Measurements from ENCODE around the gene CR1.
"Not testable (repeated sequence)": the region's sequence is repeated elsewhere in the genome, so short reads cannot be mapped to it uniquely, and the experiment has no call there.

Gene CR1

DNA sequence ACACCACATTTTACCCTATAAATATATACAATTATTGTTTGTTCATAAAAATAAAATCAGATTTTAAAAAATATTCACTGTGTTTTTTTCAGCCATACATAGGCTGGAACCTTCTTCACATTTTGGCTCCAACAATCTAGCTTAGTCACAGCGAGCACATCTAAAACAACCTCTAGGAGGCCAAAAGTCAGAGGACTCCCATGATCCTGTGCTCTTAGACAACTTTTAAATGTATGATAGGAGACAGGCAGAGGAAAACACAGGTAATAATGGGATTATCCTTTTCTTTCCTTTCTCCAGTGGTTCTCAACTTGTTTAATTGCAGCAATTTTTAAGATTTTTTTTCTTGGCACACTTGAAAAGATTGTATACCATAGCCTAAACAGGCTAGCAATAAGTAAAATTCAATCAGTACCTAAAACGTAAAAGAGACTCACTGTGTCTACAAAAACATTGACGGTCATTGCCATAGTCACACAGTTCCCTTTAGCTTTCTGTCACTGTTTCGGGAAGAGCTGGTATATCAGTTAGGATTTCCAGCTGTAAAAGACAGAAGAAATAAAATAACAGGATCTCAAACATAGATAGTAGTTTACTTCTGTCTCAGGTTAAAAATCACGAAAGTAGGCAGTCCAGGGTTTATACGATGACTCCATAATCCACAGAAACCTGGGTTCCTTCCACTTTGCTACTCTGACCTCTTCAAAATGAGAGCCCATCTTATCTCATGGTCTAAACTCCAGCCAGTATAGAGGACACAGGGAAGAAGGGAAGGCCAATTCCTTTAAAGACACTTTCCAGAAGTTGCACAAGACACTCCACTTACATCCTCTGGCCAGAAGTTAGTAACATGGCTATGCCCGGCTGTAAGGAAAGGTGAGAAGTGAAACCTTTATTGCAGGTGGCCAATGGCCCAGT, 109.7 kb downstream of the CR1 start:
- Histone ChIP-seq H3K9me3 (ENCODE audit: severe bottlenecking) (peaks cover 2% of the 10 kb centered on the region), H3K4me3 (ENCODE audit: low read depth, low read length) (no peak overlapping the region), H3K27ac (no peak overlapping the region), H3K36me3 (no peaks in the 10 kb centered on the region), H3K27me3 (ENCODE audit: insufficient read depth, low read depth, severe bottlenecking) (peaks cover 94% of the 10 kb centered on the region)
- DNase-seq = no peak
- TF ChIP-seq, protein P1, sequence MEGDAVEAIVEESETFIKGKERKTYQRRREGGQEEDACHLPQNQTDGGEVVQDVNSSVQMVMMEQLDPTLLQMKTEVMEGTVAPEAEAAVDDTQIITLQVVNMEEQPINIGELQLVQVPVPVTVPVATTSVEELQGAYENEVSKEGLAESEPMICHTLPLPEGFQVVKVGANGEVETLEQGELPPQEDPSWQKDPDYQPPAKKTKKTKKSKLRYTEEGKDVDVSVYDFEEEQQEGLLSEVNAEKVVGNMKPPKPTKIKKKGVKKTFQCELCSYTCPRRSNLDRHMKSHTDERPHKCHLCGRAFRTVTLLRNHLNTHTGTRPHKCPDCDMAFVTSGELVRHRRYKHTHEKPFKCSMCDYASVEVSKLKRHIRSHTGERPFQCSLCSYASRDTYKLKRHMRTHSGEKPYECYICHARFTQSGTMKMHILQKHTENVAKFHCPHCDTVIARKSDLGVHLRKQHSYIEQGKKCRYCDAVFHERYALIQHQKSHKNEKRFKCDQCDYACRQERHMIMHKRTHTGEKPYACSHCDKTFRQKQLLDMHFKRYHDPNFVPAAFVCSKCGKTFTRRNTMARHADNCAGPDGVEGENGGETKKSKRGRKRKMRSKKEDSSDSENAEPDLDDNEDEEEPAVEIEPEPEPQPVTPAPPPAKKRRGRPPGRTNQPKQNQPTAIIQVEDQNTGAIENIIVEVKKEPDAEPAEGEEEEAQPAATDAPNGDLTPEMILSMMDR (IDR thresholded peaks at IDR 0.05; ENCODE audit: low read depth, low read length) = no peak

DNA sequence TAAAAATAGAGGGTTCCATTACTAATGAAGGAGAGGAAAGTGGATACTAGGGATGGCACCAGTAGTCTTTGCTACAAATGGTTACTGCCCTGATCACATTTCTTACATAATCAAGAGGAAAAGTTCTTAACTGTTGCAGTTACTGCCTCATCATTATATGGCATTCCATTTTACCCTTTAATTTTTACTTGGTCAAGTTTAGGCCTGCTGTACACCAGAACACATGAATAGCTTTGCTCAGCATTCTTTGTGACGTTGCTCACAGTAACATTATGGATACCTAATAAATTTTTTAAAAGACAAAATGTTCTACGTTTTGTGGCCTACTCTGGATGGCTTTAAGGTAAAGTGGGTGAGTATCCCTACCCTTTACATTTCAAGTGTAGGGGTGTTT, 110.4 kb downstream of the CR1 start:
- no peaks in the 10 kb centered on the region for H3K36me3 ChIP-seq
- no peak overlapping the region for H3K27ac ChIP-seq
- TF ChIP-seq, protein P1 (IDR thresholded peaks at IDR 0.05; ENCODE audit: low read depth, low read length) = no peak
- no peak for DNase-seq
- no peak overlapping the region for H3K4me3 ChIP-seq (ENCODE audit: low read depth, low read length)
- H3K9me3 ChIP-seq (ENCODE audit: severe bottlenecking) = peaks cover 6% of the 10 kb centered on the region
- peaks cover 97% of the 10 kb centered on the region for H3K27me3 ChIP-seq (ENCODE audit: insufficient read depth, low read depth, severe bottlenecking)

DNA sequence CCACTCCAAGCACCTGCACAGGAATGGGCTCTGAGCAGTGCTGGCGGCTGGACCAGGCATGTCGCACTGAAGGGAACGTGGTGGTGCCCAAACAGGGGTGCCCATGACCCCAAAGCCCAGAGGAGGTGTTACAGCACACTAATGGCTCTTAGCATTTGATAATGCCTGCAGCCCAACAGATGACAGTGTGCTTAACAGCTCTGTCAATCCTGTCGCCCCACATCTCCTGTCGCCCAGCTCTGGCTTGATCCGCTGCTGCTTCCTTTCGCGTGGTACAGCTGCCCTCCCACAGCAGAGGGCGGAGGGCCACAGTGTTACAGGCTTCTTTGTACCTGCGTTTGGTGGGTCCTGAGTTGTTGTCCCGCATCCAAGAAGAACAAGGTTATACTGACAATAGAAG, 116.8 kb downstream of the CR1 start:
- Histone ChIP-seq H3K4me3 (ENCODE audit: low read depth, low read length) (no peak overlapping the region), H3K9me3 (ENCODE audit: severe bottlenecking) (peaks cover 15% of the 10 kb centered on the region), H3K36me3 (no peaks in the 10 kb centered on the region), H3K27ac (no peak overlapping the region), H3K27me3 (ENCODE audit: insufficient read depth, low read depth, severe bottlenecking) (peaks cover 96% of the 10 kb centered on the region)
- TF ChIP-seq, protein P1 (IDR thresholded peaks at IDR 0.05; ENCODE audit: low read depth, low read length) = no peak
- peak; percentile 37 for DNase-seq

DNA sequence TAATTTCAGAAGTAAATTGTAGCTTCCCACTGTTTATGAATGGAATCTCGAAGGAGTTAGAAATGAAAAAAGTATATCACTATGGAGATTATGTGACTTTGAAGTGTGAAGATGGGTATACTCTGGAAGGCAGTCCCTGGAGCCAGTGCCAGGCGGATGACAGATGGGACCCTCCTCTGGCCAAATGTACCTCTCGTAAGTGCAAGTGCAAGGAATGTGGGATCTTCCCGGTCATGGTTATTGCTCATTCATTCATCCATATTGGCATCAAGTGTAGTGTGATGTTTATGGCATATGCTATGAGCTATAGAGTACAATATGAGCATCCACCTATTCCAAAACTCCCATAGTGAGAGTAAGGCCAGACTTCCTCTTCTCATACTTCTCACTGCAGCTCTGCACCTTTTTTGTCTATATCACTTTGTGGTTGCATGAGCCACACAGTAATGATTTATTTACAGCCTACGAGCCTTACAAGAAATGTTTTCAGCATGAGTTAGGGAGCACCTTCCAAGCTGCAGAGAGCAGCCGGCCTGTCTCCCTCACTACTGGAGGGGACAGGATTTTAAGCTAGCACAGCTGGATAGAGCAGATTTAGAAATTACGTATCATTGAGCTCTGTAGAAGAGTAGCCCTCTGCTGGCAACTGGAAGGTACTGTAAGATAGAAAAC, 124.0 kb downstream of the CR1 start:
- no peak overlapping the region for H3K27ac ChIP-seq
- no peak overlapping the region for H3K4me3 ChIP-seq (ENCODE audit: low read depth, low read length)
- H3K36me3 ChIP-seq = no peaks in the 10 kb centered on the region
- H3K9me3 ChIP-seq (ENCODE audit: severe bottlenecking) = no peaks in the 10 kb centered on the region
- DNase-seq = no peak
- H3K27me3 ChIP-seq (ENCODE audit: insufficient read depth, low read depth, severe bottlenecking) = peaks cover 88% of the 10 kb centered on the region
- TF ChIP-seq, protein P1 (IDR thresholded peaks at IDR 0.05; ENCODE audit: low read depth, low read length) = peak; percentile 94

DNA sequence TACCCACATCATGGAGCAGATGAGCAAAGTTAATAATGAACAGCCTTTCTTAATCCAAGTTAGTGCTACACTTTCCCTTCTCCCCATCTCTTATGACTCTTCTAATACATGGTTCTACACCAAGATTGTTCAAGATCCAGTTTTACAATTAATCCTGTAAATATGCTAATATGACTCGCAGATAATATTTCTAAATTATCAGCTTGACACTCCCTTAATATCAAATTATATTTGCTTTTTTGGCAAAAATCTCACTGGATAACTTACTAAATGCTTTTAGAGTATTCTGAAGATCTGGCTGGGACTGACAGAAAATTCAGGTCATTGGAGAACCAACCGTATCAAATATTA, 124.6 kb downstream of the CR1 start:
- Histone ChIP-seq H3K27ac (no peak overlapping the region), H3K9me3 (ENCODE audit: severe bottlenecking) (no peaks in the 10 kb centered on the region), H3K4me3 (ENCODE audit: low read depth, low read length) (no peak overlapping the region), H3K36me3 (no peaks in the 10 kb centered on the region), H3K27me3 (ENCODE audit: insufficient read depth, low read depth, severe bottlenecking) (peaks cover 87% of the 10 kb centered on the region)
- TF ChIP-seq, protein P1 (IDR thresholded peaks at IDR 0.05; ENCODE audit: low read depth, low read length) = no peak
- DNase-seq = no peak

DNA sequence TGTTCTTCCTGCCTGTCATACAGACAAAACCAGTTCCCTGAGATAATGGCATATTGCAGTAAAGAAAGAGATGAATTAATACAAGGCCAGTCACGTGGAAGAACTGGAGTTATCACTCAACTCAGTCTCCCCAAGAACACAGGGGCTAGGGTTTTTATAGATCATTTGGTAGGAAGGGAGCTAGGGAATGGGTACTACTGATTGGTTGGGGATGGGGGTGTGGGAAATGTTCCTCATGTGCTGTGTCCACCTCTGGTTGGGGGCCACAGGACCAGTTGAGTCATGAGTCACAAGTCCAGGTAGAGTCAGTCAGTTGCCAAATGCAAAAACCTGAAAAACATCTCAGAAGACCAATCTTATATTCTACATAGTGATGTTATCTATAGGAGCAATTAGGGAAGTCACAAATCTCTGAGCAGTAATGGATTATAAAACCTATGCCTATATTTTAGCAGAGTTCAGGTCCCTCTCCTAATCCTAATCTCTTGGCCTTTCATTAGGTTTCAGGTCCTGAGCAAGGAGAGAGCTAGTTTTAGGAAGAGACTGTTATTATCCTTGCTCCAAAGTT, 129.6 kb downstream of the CR1 start:
- DNase-seq; H3K36me3 ChIP-seq; H3K4me3 ChIP-seq (ENCODE audit: low read depth, low read length); H3K9me3 ChIP-seq (ENCODE audit: severe bottlenecking); H3K27ac ChIP-seq: not testable (repeated sequence)
- peaks cover 87% of the 10 kb centered on the region for H3K27me3 ChIP-seq (ENCODE audit: insufficient read depth, low read depth, severe bottlenecking)
